ENCODE measurements around the gene C15orf62. TPM values are rescaled to one million over a fixed set of nuclear protein-coding genes. Genes with fewer than 3 reads are reported as not detected.

The C15orf62 gene
- total RNA-seq, 1 donor from 2014 or later, result 0.63 TPM

- no peak for DNase-seq (ENCODE audit: low read depth)
Observed at GRCh38 chr15:40736575-40736974, 33.2 kb upstream of the C15orf62 start.

DNA sequence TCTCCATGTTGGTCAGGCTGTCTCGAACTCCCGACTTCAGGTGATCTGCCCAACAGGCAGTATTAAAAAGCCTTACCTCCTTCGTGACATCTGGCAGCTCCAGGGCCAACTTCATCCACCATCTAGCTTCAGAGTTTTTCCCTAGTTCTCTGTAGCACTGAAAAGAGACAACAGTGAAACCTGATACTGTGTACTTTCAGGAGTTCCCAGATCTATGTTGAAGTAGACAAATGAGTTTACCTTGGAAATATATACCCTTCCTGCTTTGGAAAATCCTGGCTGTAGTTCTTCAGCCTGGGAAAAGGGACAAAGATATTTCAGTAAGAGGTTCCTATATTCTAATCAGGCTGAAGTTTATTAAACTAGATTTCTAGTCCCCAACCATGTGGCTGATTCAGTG is 32.7 kb upstream of the C15orf62 start:
- TF ChIP-seq CTCF (conservative IDR thresholded peaks at IDR 0.05; ENCODE audit: low read depth, low read length), result no peak
- no peak for DNase-seq (ENCODE audit: low read depth)
- no peak overlapping the region for H3K4me3 ChIP-seq (ENCODE audit: low read depth, low read length)

More at GRCh38 chr15:40736575-40736974, 33.2 kb upstream of the C15orf62 start:
- no peak overlapping the region for H3K4me3 ChIP-seq (ENCODE audit: low read depth, low read length)
- TF ChIP-seq CTCF (conservative IDR thresholded peaks at IDR 0.05; ENCODE audit: low read depth, low read length), result no peak

- H3K4me3 ChIP-seq (ENCODE audit: low read depth, low read length), result no peak overlapping the region
- no peak for DNase-seq (ENCODE audit: low read depth)
- no peak for TF ChIP-seq CTCF (conservative IDR thresholded peaks at IDR 0.05; ENCODE audit: low read depth, low read length)
Observed at GRCh38 chr15:40739047-40739446, 30.7 kb upstream of the C15orf62 start.

- DNase-seq (ENCODE audit: low read depth), result no peak
- no peak overlapping the region for H3K4me3 ChIP-seq (ENCODE audit: low read depth, low read length)
- TF ChIP-seq CTCF (conservative IDR thresholded peaks at IDR 0.05; ENCODE audit: low read depth, low read length), result peak; percentile 21
Observed at GRCh38 chr15:40739854-40740253, 29.9 kb upstream of the C15orf62 start.

DNA sequence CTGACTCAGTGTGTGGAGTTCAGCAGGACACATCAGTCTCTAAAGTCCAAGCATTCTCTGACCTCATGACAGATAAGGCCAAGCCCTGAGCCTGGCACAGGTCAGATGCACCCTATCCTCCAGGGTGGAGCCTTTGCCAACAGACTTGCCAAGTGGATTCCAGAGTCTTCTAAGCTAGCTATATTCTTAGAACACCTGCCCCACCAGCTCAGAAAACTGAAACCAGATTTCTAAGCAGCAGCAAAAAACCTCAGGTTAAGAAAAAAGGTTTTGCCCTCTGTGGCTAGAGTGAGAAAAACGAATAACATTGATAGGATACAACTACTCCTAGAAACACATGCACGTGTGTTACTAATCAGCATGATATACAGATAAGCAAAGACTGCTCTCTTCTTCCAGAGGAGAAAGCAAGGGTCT is 26.3 kb upstream of the C15orf62 start:
- no peak for TF ChIP-seq CTCF (conservative IDR thresholded peaks at IDR 0.05; ENCODE audit: low read depth, low read length)
- DNase-seq (ENCODE audit: low read depth), result no peak
- H3K4me3 ChIP-seq (ENCODE audit: low read depth, low read length), result no peak overlapping the region

- no peak overlapping the region for H3K4me3 ChIP-seq (ENCODE audit: low read depth, low read length)
- peak; percentile 28 for TF ChIP-seq CTCF (conservative IDR thresholded peaks at IDR 0.05; ENCODE audit: low read depth, low read length)
- peak; percentile 56 for DNase-seq (ENCODE audit: low read depth)
Observed at GRCh38 chr15:40743921-40744814, 25.6 kb upstream of the C15orf62 start.

GRCh38 chr15:40744815-40745152 is 25.0 kb upstream of the C15orf62 start:
- no peak for DNase-seq (ENCODE audit: low read depth)
- TF ChIP-seq CTCF (conservative IDR thresholded peaks at IDR 0.05; ENCODE audit: low read depth, low read length), result no peak
- H3K4me3 ChIP-seq (ENCODE audit: low read depth, low read length), result no peak overlapping the region
